HepG2 (cell line): Measurements from ENCODE around the gene SLC39A2. TPM values are rescaled to one million over a fixed set of nuclear protein-coding genes. Genes with fewer than 3 reads are reported as not detected.
A peak's percentile ranks its signal among the peaks of the same experiment; 100 is the strongest.

Experiments used
- BCL6 ChIP-seq: IDR thresholded peaks from 2 replicates; pipeline ENCODE4 v1.6.1; 2016; ENCODE audit warnings: missing genetic modification reagents, missing compliant biosample characterization
- DR1 ChIP-seq: sonication (generic); formaldehyde crosslinking; IDR thresholded peaks from 2 replicates; pipeline ENCODE4 v1.8.0; 2021; ENCODE audit warnings: mild to moderate bottlenecking, missing genetic modification reagents, inconsistent platforms
- DRAP1 ChIP-seq: IDR thresholded peaks from 2 replicates; pipeline ENCODE4 v1.6.1; 2016; ENCODE audit warnings: missing genetic modification reagents, missing compliant biosample characterization
- EP300 ChIP-seq, 3 experiments: sonication (generic) in 1 of 3; formaldehyde crosslinking in 1 of 3; IDR thresholded peaks; 2 replicates each; pipeline versions ENCODE4 v1.5.1 to v1.6.1; 2011 to 2020; ENCODE audit warnings: low read depth in 2 of 3, low read length in 2 of 3, borderline replicate concordance in 1 of 3, improper control_type of control experiment in 1 of 3, mild to moderate bottlenecking in 1 of 3, missing genetic modification reagents in 1 of 3, moderate library complexity in 1 of 3
- GPN1 ChIP-seq: sonication (generic); formaldehyde crosslinking; IDR thresholded peaks from 2 replicates; pipeline ENCODE4 v1.5.1; 2020; ENCODE audit warnings: missing genetic modification reagents, borderline replicate concordance
- KLF12 ChIP-seq: sonication (generic); formaldehyde crosslinking; IDR thresholded peaks from 2 replicates; pipeline ENCODE4 v1.4.0; 2020; ENCODE audit warnings: missing genetic modification reagents, borderline replicate concordance
- MEIS1 ChIP-seq: sonication (generic); formaldehyde crosslinking; IDR thresholded peaks from 2 replicates; pipeline ENCODE4 v1.9.0; 2021; ENCODE audit warnings: mild to moderate bottlenecking, missing genetic modification reagents, moderate library complexity, borderline replicate concordance
- MLLT10 ChIP-seq: sonication (generic); formaldehyde crosslinking; IDR thresholded peaks from 2 replicates; pipeline ENCODE4 v1.4.0; 2020; ENCODE audit warnings: missing genetic modification reagents
- NFYB ChIP-seq: sonication (generic); formaldehyde crosslinking; IDR thresholded peaks from 2 replicates; pipeline ENCODE4 v1.4.0; 2020; ENCODE audit warnings: missing genetic modification reagents
- POGZ ChIP-seq: sonication (generic); formaldehyde crosslinking; IDR thresholded peaks from 2 replicates; pipeline ENCODE4 v1.4.0; 2020; ENCODE audit warnings: mild to moderate bottlenecking, missing genetic modification reagents
- SATB2 ChIP-seq: sonication (generic); formaldehyde crosslinking; IDR thresholded peaks from 2 replicates; pipeline ENCODE4 v1.5.0; 2020; ENCODE audit warnings: missing genetic modification reagents
- SOX6 ChIP-seq, 2 experiments: fragments of 450-650 bp in 1 of 2; sonication (generic) in 1 of 2; formaldehyde crosslinking in 1 of 2; IDR thresholded peaks; 2 replicates each; pipeline versions ENCODE4 v1.4.0 to v1.6.1; 2017 to 2020; ENCODE audit warnings: antibody characterized with exemption in 1 of 2, mild to moderate bottlenecking in 1 of 2, missing genetic modification reagents in 1 of 2
- TCF12 ChIP-seq, 2 experiments: fragments of 450-650 bp in 1 of 2; sonication (generic) in 1 of 2; formaldehyde crosslinking in 1 of 2; IDR thresholded peaks; 2 replicates each; pipeline versions ENCODE4 v1.6.1 to v1.8.0; 2017 to 2022; ENCODE audit warnings: antibody characterized with exemption in 1 of 2, mild to moderate bottlenecking in 1 of 2, missing genetic modification reagents in 1 of 2, moderate library complexity in 1 of 2
- ZNF546 ChIP-seq: sonication (generic); formaldehyde crosslinking; conservative IDR thresholded peaks from 2 replicates; pipeline ENCODE4 v1.8.1; 2023; ENCODE audit warnings: mild to moderate bottlenecking, missing genetic modification reagents
- ZNF550 ChIP-seq: sonication (generic); formaldehyde crosslinking; IDR thresholded peaks from 2 replicates; pipeline ENCODE4 v1.4.0; 2020; ENCODE audit warnings: mild to moderate bottlenecking, missing genetic modification reagents, borderline replicate concordance
- ZNF556 ChIP-seq: sonication (generic); formaldehyde crosslinking; IDR thresholded peaks from 2 replicates; pipeline ENCODE4 v1.4.0; 2020; ENCODE audit warnings: mild to moderate bottlenecking, missing genetic modification reagents, borderline replicate concordance
- ZNF7 ChIP-seq: IDR thresholded peaks from 2 replicates; pipeline ENCODE4 v1.6.1; 2016; ENCODE audit warnings: missing biosample characterization, missing genetic modification reagents
- ZNF749 ChIP-seq: sonication (generic); formaldehyde crosslinking; IDR thresholded peaks from 2 replicates; pipeline ENCODE4 v1.8.0; 2022; ENCODE audit warnings: mild to moderate bottlenecking, missing genetic modification reagents, moderate library complexity, borderline replicate concordance
- ZNF781 ChIP-seq: sonication (generic); formaldehyde crosslinking; IDR thresholded peaks from 2 replicates; pipeline ENCODE4 v1.5.1; 2020; ENCODE audit warnings: borderline replicate concordance, mild to moderate bottlenecking, missing genetic modification reagents; ENCODE audit errors: not compliant biosample characterization
- ZNF883 ChIP-seq: sonication (generic); formaldehyde crosslinking; IDR thresholded peaks from 2 replicates; pipeline ENCODE4 v1.5.1; 2020; ENCODE audit warnings: mild to moderate bottlenecking, missing genetic modification reagents; ENCODE audit errors: not compliant biosample characterization
- polyA plus RNA-seq, 8 experiments: library from polyadenylated mRNA; depleted of rRNA in 3 of 8; stranded (reverse) in 7 of 8; unstranded in 1 of 8; fragments of >200 nt; fragmentation: Illumina TruSeq in 4 of 8; extraction: Trizol in 4 of 8; gene quantifications; 2 replicates each; pipeline versions ENCODE4 v1.2.1 to v1.2.3, GENCODE V29; 2011 to 2016; ENCODE audit warnings: low read depth in 4 of 8, missing spikeins in 1 of 8, mixed read lengths in 1 of 8; ENCODE audit not compliant: insufficient read depth in 1 of 8
- total RNA-seq, 5 experiments: library from RNA; depleted of rRNA; stranded (reverse); fragments of >200 nt; fragmentation: Illumina TruSeq; extraction: Trizol; gene quantifications; 2 replicates each; pipeline ENCODE4 v1.2.3, GENCODE V29; 2016; ENCODE audit warnings: low read depth in 1 of 5
- TF ChIP-seq, protein P1 (sequence below): sonication (generic); formaldehyde crosslinking; IDR thresholded peaks from 2 replicates; pipeline ENCODE4 v1.4.0; 2020; ENCODE audit warnings: missing genetic modification reagents, borderline replicate concordance
- TF ChIP-seq, protein P2 (sequence below): sonication (generic); formaldehyde crosslinking; IDR thresholded peaks from 2 replicates; pipeline ENCODE4 v1.5.0; 2020; ENCODE audit warnings: mild to moderate bottlenecking, missing genetic modification reagents

The SLC39A2 gene
- total and polyA plus RNA-seq, 2 of the 13 experiments (the other 11 are each of a cell fraction or from before 2014, with no cell fraction given): 0.08 to 0.11 TPM

- TF ChIP-seq ZNF550 (no peak), TCF12 (IDR thresholded peaks at IDR 0.05) (no peak), TCF12 (CRISPR knock-in tag; IDR thresholded peaks at IDR 0.05) (peak; percentile 81), GPN1 (CRISPR knock-in tag) (0 out of 2 replicates have a peak, but pooled peaks have one; percentile 52), MLLT10 (CRISPR knock-in tag) (no peak), ZNF883 (no peak), DR1 (0 out of 2 replicates have a peak, but pooled peaks have one; percentile 38), ZNF546 (CRISPR knock-in tag) (peak; percentile 93), ZNF556 (CRISPR knock-in tag) (no peak), ZNF781 (no peak), NFYB (CRISPR knock-in tag) (no peak), POGZ (CRISPR knock-in tag) (peak; percentile 45; the same call in 1 of the 2 replicates), SOX6 (IDR thresholded peaks at IDR 0.05) (no peak), SOX6 (CRISPR knock-in tag; IDR thresholded peaks at IDR 0.05) (peak; percentile 53), EP300 (IDR thresholded peaks at IDR 0.05; ENCODE audit: low read depth in 2 of 2, low read length in 2 of 2) (peak; percentile 41 to 77; a peak in 3 of 4 replicates), EP300 (CRISPR knock-in tag; IDR thresholded peaks at IDR 0.05; ENCODE audit: borderline replicate concordance) (peak; percentile 52; the same call in 1 of the 2 replicates), SATB2 (CRISPR knock-in tag) (peak; percentile 87; the same call in 1 of the 2 replicates), ZNF749 (CRISPR knock-in tag) (peak; percentile 90; the same call in 1 of the 2 replicates), MEIS1 (CRISPR knock-in tag) (no peak), KLF12 (CRISPR knock-in tag) (peak; percentile 78), BCL6 (CRISPR knock-in tag) (peak; percentile 64), DRAP1 (CRISPR knock-in tag) (no peak; the same call in 1 of the 2 replicates), ZNF7 (CRISPR knock-in tag) (no peak)
- TF ChIP-seq, protein P1, sequence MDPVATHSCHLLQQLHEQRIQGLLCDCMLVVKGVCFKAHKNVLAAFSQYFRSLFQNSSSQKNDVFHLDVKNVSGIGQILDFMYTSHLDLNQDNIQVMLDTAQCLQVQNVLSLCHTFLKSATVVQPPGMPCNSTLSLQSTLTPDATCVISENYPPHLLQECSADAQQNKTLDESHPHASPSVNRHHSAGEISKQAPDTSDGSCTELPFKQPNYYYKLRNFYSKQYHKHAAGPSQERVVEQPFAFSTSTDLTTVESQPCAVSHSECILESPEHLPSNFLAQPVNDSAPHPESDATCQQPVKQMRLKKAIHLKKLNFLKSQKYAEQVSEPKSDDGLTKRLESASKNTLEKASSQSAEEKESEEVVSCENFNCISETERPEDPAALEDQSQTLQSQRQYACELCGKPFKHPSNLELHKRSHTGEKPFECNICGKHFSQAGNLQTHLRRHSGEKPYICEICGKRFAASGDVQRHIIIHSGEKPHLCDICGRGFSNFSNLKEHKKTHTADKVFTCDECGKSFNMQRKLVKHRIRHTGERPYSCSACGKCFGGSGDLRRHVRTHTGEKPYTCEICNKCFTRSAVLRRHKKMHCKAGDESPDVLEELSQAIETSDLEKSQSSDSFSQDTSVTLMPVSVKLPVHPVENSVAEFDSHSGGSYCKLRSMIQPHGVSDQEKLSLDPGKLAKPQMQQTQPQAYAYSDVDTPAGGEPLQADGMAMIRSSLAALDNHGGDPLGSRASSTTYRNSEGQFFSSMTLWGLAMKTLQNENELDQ: peak; percentile 44; the same call in 1 of the 2 replicates
- TF ChIP-seq, protein P2, sequence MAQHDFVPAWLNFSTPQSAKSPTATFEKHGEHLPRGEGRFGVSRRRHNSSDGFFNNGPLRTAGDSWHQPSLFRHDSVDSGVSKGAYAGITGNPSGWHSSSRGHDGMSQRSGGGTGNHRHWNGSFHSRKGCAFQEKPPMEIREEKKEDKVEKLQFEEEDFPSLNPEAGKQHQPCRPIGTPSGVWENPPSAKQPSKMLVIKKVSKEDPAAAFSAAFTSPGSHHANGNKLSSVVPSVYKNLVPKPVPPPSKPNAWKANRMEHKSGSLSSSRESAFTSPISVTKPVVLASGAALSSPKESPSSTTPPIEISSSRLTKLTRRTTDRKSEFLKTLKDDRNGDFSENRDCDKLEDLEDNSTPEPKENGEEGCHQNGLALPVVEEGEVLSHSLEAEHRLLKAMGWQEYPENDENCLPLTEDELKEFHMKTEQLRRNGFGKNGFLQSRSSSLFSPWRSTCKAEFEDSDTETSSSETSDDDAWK (CRISPR knock-in tag): no peak
Measured at GRCh38 chr14:21024585-21025370, 25.7 kb downstream of the SLC39A2 start, which contains the start of gene NDRG2 (continued).
